ENCODE data around the gene IGSF5. TPM values are rescaled to one million over a fixed set of nuclear protein-coding genes. Genes with fewer than 3 reads are reported as not detected.

IGSF5 gene
- total and polyA plus RNA-seq, 4 donors, result 0.03 to 0.08 TPM; not detected in 2

DNA sequence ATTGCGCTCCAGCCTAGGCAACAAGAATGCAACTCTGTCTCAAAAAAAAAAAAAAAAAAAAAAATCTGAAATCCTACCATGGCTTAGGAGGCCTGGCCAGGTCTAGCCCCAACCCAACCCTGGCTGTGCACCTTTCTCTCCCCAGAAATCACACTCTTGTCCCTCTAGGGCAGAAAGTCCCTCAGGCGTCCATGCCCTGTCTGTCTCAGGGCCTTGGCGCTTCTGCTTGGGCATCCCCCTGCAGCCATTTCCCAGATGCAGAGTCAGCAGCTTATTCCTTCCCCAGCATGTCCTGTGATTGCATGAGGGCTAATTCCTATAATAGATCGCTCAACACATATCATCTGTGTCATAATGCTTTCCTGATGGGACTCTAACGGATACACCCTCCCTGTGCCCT, 65.0 kb downstream of the IGSF5 start:
- TF ChIP-seq SP1 (IDR thresholded peaks at IDR 0.05) (no peak), RXRA (IDR thresholded peaks at IDR 0.05) (no peak)
- no peaks in the 10 kb centered on the region for H3K36me3 ChIP-seq (ENCODE audit: control insufficient read depth in 4 of 4, insufficient read depth in 3 of 4, low read depth in 1 of 4, low read length in 3 of 4)

DNA sequence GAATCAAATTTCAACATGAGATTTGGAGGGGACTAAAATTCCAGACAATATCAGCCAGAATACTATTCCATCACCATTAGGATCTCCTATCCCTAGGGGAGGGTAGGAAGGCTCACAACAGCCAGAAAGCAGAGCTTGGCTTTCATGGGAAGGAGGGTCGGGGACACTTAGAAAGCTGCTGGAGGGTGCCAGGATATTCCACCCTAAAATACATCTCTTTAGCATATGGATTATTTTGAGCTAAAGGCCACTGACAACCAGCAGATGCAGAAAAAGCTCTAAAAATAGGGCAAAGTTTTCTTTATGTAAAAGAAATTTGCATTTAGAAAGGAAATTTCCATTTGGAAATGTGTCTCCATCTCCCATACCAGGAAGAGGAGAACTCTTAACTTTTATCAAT, 68.0 kb downstream of the IGSF5 start:
- Histone ChIP-seq H3K9ac (ENCODE audit: low read depth in 1 of 2, low read length in 2 of 2) (no peak overlapping the region), H3K36me3 (ENCODE audit: control insufficient read depth in 4 of 4, insufficient read depth in 3 of 4, low read depth in 1 of 4, low read length in 3 of 4) (no peaks in the 10 kb centered on the region), H3K27me3 (ENCODE audit: control insufficient read depth in 4 of 4, insufficient read depth in 4 of 4, low read length in 3 of 4) (no peaks in the 10 kb centered on the region), H3K27ac (ENCODE audit: low read depth in 1 of 2, low read length in 2 of 2) (no peak overlapping the region), H3K4me3 (ENCODE audit: low read depth in 1 of 3, low read length in 3 of 3) (no peak overlapping the region), H3K9me3 (ENCODE audit: control insufficient read depth in 4 of 4, low read length in 3 of 4) (no peaks in the 10 kb centered on the region), H3K4me1 (ENCODE audit: control insufficient read depth in 4 of 4, insufficient read depth in 4 of 4, low read length in 3 of 4) (no peaks in the 10 kb centered on the region)
- DNase-seq (ENCODE audit: low spot score), result no peak
- no peak for TF ChIP-seq FOXA1 (IDR thresholded peaks at IDR 0.05)
- TF ChIP-seq, protein P1, sequence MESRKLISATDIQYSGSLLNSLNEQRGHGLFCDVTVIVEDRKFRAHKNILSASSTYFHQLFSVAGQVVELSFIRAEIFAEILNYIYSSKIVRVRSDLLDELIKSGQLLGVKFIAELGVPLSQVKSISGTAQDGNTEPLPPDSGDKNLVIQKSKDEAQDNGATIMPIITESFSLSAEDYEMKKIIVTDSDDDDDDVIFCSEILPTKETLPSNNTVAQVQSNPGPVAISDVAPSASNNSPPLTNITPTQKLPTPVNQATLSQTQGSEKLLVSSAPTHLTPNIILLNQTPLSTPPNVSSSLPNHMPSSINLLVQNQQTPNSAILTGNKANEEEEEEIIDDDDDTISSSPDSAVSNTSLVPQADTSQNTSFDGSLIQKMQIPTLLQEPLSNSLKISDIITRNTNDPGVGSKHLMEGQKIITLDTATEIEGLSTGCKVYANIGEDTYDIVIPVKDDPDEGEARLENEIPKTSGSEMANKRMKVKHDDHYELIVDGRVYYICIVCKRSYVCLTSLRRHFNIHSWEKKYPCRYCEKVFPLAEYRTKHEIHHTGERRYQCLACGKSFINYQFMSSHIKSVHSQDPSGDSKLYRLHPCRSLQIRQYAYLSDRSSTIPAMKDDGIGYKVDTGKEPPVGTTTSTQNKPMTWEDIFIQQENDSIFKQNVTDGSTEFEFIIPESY (IDR thresholded peaks at IDR 0.05), result no peak
- TF ChIP-seq SP1 (IDR thresholded peaks at IDR 0.05), result no peak
- no peak for TF ChIP-seq RAD21 (IDR thresholded peaks at IDR 0.05)
- TF ChIP-seq TAF1 (conservative IDR thresholded peaks at IDR 0.05), result no peak
- no peak for TF ChIP-seq RXRA (IDR thresholded peaks at IDR 0.05)
- TF ChIP-seq JUND (IDR thresholded peaks at IDR 0.05), result no peak
- TF ChIP-seq FOXA2 (IDR thresholded peaks at IDR 0.05), result no peak
- TF ChIP-seq EGR1 (IDR thresholded peaks at IDR 0.05; ENCODE audit: low read depth in 2 of 2), result no peak
- TF ChIP-seq, protein P2, sequence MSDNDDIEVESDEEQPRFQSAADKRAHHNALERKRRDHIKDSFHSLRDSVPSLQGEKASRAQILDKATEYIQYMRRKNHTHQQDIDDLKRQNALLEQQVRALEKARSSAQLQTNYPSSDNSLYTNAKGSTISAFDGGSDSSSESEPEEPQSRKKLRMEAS (IDR thresholded peaks at IDR 0.05), result no peak
- TF ChIP-seq YY1 (IDR thresholded peaks at IDR 0.05), result no peak
- 79% methylated on average over 1 of the region's 1 CpG for WGBS

More for the DNA sequence above, 65.0 kb downstream of the IGSF5 start:
- H3K9me3 ChIP-seq (ENCODE audit: control insufficient read depth in 4 of 4, low read length in 3 of 4), result no peaks in the 10 kb centered on the region
- no peak overlapping the region for H3K9ac ChIP-seq (ENCODE audit: low read depth in 1 of 2, low read length in 2 of 2)
- no peaks in the 10 kb centered on the region for H3K4me1 ChIP-seq (ENCODE audit: control insufficient read depth in 4 of 4, insufficient read depth in 4 of 4, low read length in 3 of 4)
- DNase-seq (ENCODE audit: low spot score), result no peak
- no peaks in the 10 kb centered on the region for H3K27me3 ChIP-seq (ENCODE audit: control insufficient read depth in 4 of 4, insufficient read depth in 4 of 4, low read length in 3 of 4)
- H3K27ac ChIP-seq (ENCODE audit: low read depth in 1 of 2, low read length in 2 of 2), result no peak overlapping the region
- 82% methylated on average over 5 of the region's 5 CpGs for WGBS
- no peak overlapping the region for H3K4me3 ChIP-seq (ENCODE audit: low read depth in 1 of 3, low read length in 3 of 3)

DNA sequence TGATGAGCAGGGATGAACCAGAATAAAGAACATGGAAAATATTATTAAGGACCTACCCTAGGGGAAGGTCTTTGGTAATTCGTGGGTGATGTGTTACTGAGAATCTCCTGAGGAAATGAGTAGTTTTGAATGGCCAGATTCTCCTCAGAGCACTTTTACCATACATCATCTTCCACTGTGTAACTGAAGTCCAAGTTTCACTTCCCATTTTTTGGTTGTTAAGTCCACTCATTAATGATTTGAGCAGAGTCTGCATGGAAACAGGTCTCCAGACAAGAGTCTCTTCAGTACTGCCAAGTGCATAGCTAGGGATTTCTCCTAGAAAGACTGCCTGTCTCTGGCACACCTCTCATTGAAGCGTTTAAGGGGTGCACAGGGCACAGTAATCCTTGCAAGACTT, 73.6 kb downstream of the IGSF5 start:
- TF ChIP-seq EGR1 (IDR thresholded peaks at IDR 0.05; ENCODE audit: low read depth in 2 of 2), result no peak
- TF ChIP-seq, protein P1 (IDR thresholded peaks at IDR 0.05), result no peak
- TF ChIP-seq, protein P3, sequence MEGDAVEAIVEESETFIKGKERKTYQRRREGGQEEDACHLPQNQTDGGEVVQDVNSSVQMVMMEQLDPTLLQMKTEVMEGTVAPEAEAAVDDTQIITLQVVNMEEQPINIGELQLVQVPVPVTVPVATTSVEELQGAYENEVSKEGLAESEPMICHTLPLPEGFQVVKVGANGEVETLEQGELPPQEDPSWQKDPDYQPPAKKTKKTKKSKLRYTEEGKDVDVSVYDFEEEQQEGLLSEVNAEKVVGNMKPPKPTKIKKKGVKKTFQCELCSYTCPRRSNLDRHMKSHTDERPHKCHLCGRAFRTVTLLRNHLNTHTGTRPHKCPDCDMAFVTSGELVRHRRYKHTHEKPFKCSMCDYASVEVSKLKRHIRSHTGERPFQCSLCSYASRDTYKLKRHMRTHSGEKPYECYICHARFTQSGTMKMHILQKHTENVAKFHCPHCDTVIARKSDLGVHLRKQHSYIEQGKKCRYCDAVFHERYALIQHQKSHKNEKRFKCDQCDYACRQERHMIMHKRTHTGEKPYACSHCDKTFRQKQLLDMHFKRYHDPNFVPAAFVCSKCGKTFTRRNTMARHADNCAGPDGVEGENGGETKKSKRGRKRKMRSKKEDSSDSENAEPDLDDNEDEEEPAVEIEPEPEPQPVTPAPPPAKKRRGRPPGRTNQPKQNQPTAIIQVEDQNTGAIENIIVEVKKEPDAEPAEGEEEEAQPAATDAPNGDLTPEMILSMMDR (IDR thresholded peaks at IDR 0.05; ENCODE audit: low read depth, low read length, missing input control), result no peak
- Histone ChIP-seq H3K4me3 (ENCODE audit: low read depth in 1 of 3, low read length in 3 of 3) (no peak overlapping the region), H3K27me3 (ENCODE audit: control insufficient read depth in 4 of 4, insufficient read depth in 4 of 4, low read length in 3 of 4) (peaks cover 0 to 4% (median 0%) of the 10 kb centered on the region in 4 donors), H3K27ac (ENCODE audit: low read depth in 1 of 2, low read length in 2 of 2) (no peak overlapping the region), H3K36me3 (ENCODE audit: control insufficient read depth in 4 of 4, insufficient read depth in 3 of 4, low read depth in 1 of 4, low read length in 3 of 4) (no peaks in the 10 kb centered on the region), H3K9ac (ENCODE audit: low read depth in 1 of 2, low read length in 2 of 2) (no peak overlapping the region), H3K4me1 (ENCODE audit: control insufficient read depth in 4 of 4, insufficient read depth in 4 of 4, low read length in 3 of 4) (no peaks in the 10 kb centered on the region), H3K9me3 (ENCODE audit: control insufficient read depth in 4 of 4, low read length in 3 of 4) (peaks cover 0 to 2% (median 0%) of the 10 kb centered on the region in 4 donors)
- DNase-seq (ENCODE audit: low spot score), result no peak
- 43% methylated on average over 2 of the region's 2 CpGs for WGBS
